Ecto neural progenitor cell (in vitro differentiated cells): ENCODE data around the gene ELAC2.
A peak's percentile ranks its signal among the peaks of the same experiment; 100 is the strongest.

Experiments
- DNase-seq: peaks from one replicate; pipeline ENCODE4 v3.0.0-alpha.2; 2018; ENCODE audit warnings: low spot score

The ELAC2 gene

GRCh38 chr17:13024016-13024415 is 6.2 kb upstream of the ELAC2 start:
- no peak for DNase-seq

- DNase-seq: no peak
Observed at GRCh38 chr17:13016881-13017654, 759 bp downstream of the ELAC2 start.

- DNase-seq: no peak
Observed at GRCh38 chr17:13014801-13015200, 3.0 kb downstream of the ELAC2 start.

- no peak for DNase-seq
Observed at GRCh38 chr17:13010959-13011358, 6.9 kb downstream of the ELAC2 start.

GRCh38 chr17:13008461-13008860 is 9.4 kb downstream of the ELAC2 start:
- DNase-seq: no peak

GRCh38 chr17:13005530-13005929 is 12.3 kb downstream of the ELAC2 start:
- DNase-seq: no peak

- DNase-seq: no peak
Observed at GRCh38 chr17:13004336-13004735, 13.5 kb downstream of the ELAC2 start.

GRCh38 chr17:13003927-13004326 is 13.9 kb downstream of the ELAC2 start:
- no peak for DNase-seq

- DNase-seq: no peak
Observed at GRCh38 chr17:13003454-13003851, 14.4 kb downstream of the ELAC2 start.

GRCh38 chr17:13002761-13003453 is 14.9 kb downstream of the ELAC2 start:
- DNase-seq: peak; percentile 85

GRCh38 chr17:13001991-13002615 is 15.7 kb downstream of the ELAC2 start:
- DNase-seq: no peak

- DNase-seq: no peak
Observed at GRCh38 chr17:13000561-13000960, 17.3 kb downstream of the ELAC2 start.

GRCh38 chr17:12998874-12999273 is 19.0 kb downstream of the ELAC2 start:
- no peak for DNase-seq

- DNase-seq: no peak
Observed at GRCh38 chr17:12998461-12998860, 19.4 kb downstream of the ELAC2 start.

- no peak for DNase-seq
Observed at GRCh38 chr17:12996941-12997340, 20.9 kb downstream of the ELAC2 start.

- no peak for DNase-seq
Observed at GRCh38 chr17:12996357-12996756, 21.5 kb downstream of the ELAC2 start.

GRCh38 chr17:12995896-12996295 is 21.9 kb downstream of the ELAC2 start:
- DNase-seq: no peak

- DNase-seq: no peak
Observed at GRCh38 chr17:12995106-12995895, 22.5 kb downstream of the ELAC2 start.

- DNase-seq: no peak
Observed at GRCh38 chr17:12994341-12995074, 23.3 kb downstream of the ELAC2 start.

- DNase-seq: no peak
Observed at GRCh38 chr17:12993631-12994030, 24.2 kb downstream of the ELAC2 start.

- no peak for DNase-seq
Observed at GRCh38 chr17:12992676-12993075, 25.2 kb downstream of the ELAC2 start.

GRCh38 chr17:12990926-12991325 is 26.9 kb downstream of the ELAC2 start:
- DNase-seq: no peak
